ENCODE results near the gene UBE3C. TPM values are rescaled to one million over a fixed set of nuclear protein-coding genes. Genes with fewer than 3 reads are reported as not detected.

The UBE3C gene
- total and polyA plus RNA-seq, 9 of the 15 experiments (the other 6 are each of a cell fraction or from before 2014, with no cell fraction given): 9.6 to 91.7 (median 75.4) TPM

DNA sequence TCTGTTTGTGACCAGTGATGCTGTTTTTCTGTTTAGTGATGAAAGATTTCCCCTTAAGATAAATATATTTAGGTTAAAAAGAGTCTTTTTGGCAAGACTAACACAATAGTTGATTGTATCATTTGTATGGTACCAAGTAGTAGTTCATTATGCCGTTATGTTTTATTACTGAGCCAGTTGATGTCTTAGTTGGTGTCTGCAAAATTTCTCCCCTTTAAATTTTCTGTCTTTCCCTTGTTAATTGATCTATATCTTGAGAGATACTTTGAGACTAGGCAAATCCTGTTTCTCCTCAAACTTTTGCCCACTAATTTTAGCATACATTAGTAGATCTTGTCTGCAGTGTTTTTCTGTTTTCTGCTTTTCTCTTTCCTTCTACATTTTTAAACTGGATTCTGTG lies 21.7 kb downstream of the UBE3C start:
- intact Hi-C loops (cut with micrococcal nuclease) (no loop called here), in situ Hi-C loops (cut with MboI) (no loop called here)
- H4K20me1 ChIP-seq (replicated peaks; ENCODE audit: control insufficient read depth, insufficient read depth, low read length): no peaks in the 10 kb centered on the region; the same call in 1 of the 2 replicates
- H3K4me1 ChIP-seq (replicated peaks in 1 of 2; ENCODE audit: control insufficient read depth in 2 of 2, insufficient read depth in 2 of 2, low read length in 2 of 2): no peaks in the 10 kb centered on the region; a peak in 2 of 5 replicates
- 86% methylated on average over 1 of the region's 1 CpG for WGBS (ENCODE audit: insufficient coverage, low coverage, missing lambda C conversion rate)
- ChIA-PET POLR2A (interaction anchor here (1.0 kb wide), 1 partner anchor 15 kb away, joined by 3 read pairs; no protein-coding TSS in a partner anchor), CTCF (ENCODE audit: low intra/inter-chr PET ratio) (no interaction called here)
- H2AFZ ChIP-seq (ENCODE audit: low read depth, low read length): no peak overlapping the region
- H3K27me3 ChIP-seq (ENCODE audit: control insufficient read depth in 2 of 2, insufficient read depth in 2 of 2, low read length in 2 of 2): no peaks in the 10 kb centered on the region
- no peaks in the 10 kb centered on the region for H3K9me1 ChIP-seq (ENCODE audit: control insufficient read depth, insufficient read depth, low read length)
- no peak for FAIRE-seq
- H3K9me3 ChIP-seq (replicated peaks; ENCODE audit: control insufficient read depth, insufficient read depth, low read depth, low read length): no peaks in the 10 kb centered on the region
- no peak overlapping the region for H3K4me3 ChIP-seq
- H3K79me2 ChIP-seq (ENCODE audit: control insufficient read depth, insufficient read depth, low read length): peaks cover 97% of the 10 kb centered on the region
- no TSS peak for BruUV-seq (replicated peaks)
- H3K27ac ChIP-seq (ENCODE audit: extremely low read depth, low read depth, low read length): no peak overlapping the region
- no peak overlapping the region for H3K4me2 ChIP-seq (ENCODE audit: insufficient read depth, low read length)
- no peak overlapping the region for H3K9ac ChIP-seq (ENCODE audit: insufficient read depth in 1 of 2, low read depth in 2 of 2, low read length in 2 of 2)
- ATAC-seq: no peak
- no peak for DNase-seq (ENCODE audit: extremely low read depth in 1 of 4, low spot score in 3 of 4)
- H3K36me3 ChIP-seq (ENCODE audit: control insufficient read depth, insufficient read depth, low read length): peaks cover 57% of the 10 kb centered on the region
- TF ChIP-seq SLC30A9 (CRISPR knock-in tag; IDR thresholded peaks at IDR 0.05): no peak
- no peak for TF ChIP-seq ZNF668 (CRISPR knock-in tag; IDR thresholded peaks at IDR 0.05)
- TF ChIP-seq, protein P1, sequence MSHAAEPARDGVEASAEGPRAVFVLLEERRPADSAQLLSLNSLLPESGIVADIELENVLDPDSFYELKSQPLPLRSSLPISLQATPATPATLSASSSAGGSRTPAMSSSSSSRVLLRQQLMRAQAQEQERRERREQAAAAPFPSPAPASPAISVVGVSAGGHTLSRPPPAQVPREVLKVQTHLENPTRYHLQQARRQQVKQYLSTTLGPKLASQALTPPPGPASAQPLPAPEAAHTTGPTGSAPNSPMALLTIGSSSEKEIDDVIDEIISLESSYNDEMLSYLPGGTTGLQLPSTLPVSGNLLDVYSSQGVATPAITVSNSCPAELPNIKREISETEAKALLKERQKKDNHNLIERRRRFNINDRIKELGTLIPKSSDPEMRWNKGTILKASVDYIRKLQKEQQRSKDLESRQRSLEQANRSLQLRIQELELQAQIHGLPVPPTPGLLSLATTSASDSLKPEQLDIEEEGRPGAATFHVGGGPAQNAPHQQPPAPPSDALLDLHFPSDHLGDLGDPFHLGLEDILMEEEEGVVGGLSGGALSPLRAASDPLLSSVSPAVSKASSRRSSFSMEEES (CRISPR knock-in tag; IDR thresholded peaks at IDR 0.05): no peak
- no peak for TF ChIP-seq SIRT6 (IDR thresholded peaks at IDR 0.05; ENCODE audit: low read depth, low read length)
- TF ChIP-seq FUS (optimal IDR thresholded peaks at IDR 0.05; ENCODE audit: low read depth, low read length): no peak
- TF ChIP-seq ZNF75A (CRISPR knock-in tag; IDR thresholded peaks at IDR 0.05): no peak
- no peak for TF ChIP-seq CHD2 (IDR thresholded peaks at IDR 0.05; ENCODE audit: low read depth, low read length)
- TF ChIP-seq RBM15 (IDR thresholded peaks at IDR 0.05; ENCODE audit: insufficient read depth, low read length): no peak
- no peak for TF ChIP-seq NBN (IDR thresholded peaks at IDR 0.05; ENCODE audit: low read depth)
- no peak for TF ChIP-seq NUFIP1 (IDR thresholded peaks at IDR 0.05; ENCODE audit: partially characterized antibody)
- TF ChIP-seq LARP7 (IDR thresholded peaks at IDR 0.05): no peak
- no peak for TF ChIP-seq NCOA4 (IDR thresholded peaks at IDR 0.05; ENCODE audit: partially characterized antibody)
- no peak for TF ChIP-seq KDM5B (IDR thresholded peaks at IDR 0.05; ENCODE audit: insufficient replicate concordance, low read depth, low read length)
- TF ChIP-seq ZNF140 (CRISPR knock-in tag; IDR thresholded peaks at IDR 0.05): no peak
- TF ChIP-seq, protein P2, sequence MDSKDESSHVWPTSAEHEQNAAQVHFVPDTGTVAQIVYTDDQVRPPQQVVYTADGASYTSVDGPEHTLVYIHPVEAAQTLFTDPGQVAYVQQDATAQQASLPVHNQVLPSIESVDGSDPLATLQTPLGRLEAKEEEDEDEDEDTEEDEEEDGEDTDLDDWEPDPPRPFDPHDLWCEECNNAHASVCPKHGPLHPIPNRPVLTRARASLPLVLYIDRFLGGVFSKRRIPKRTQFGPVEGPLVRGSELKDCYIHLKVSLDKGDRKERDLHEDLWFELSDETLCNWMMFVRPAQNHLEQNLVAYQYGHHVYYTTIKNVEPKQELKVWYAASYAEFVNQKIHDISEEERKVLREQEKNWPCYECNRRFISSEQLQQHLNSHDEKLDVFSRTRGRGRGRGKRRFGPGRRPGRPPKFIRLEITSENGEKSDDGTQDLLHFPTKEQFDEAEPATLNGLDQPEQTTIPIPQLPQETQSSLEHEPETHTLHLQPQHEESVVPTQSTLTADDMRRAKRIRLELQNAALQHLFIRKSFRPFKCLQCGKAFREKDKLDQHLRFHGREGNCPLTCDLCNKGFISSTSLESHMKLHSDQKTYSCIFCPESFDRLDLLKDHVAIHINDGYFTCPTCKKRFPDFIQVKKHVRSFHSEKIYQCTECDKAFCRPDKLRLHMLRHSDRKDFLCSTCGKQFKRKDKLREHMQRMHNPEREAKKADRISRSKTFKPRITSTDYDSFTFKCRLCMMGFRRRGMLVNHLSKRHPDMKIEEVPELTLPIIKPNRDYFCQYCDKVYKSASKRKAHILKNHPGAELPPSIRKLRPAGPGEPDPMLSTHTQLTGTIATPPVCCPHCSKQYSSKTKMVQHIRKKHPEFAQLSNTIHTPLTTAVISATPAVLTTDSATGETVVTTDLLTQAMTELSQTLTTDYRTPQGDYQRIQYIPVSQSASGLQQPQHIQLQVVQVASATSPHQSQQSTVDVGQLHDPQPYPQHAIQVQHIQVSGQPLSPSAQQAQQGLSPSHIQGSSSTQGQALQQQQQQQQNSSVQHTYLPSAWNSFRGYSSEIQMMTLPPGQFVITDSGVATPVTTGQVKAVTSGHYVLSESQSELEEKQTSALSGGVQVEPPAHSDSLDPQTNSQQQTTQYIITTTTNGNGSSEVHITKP (IDR thresholded peaks at IDR 0.05; ENCODE audit: partially characterized antibody): no peak
- TF ChIP-seq, protein P3, sequence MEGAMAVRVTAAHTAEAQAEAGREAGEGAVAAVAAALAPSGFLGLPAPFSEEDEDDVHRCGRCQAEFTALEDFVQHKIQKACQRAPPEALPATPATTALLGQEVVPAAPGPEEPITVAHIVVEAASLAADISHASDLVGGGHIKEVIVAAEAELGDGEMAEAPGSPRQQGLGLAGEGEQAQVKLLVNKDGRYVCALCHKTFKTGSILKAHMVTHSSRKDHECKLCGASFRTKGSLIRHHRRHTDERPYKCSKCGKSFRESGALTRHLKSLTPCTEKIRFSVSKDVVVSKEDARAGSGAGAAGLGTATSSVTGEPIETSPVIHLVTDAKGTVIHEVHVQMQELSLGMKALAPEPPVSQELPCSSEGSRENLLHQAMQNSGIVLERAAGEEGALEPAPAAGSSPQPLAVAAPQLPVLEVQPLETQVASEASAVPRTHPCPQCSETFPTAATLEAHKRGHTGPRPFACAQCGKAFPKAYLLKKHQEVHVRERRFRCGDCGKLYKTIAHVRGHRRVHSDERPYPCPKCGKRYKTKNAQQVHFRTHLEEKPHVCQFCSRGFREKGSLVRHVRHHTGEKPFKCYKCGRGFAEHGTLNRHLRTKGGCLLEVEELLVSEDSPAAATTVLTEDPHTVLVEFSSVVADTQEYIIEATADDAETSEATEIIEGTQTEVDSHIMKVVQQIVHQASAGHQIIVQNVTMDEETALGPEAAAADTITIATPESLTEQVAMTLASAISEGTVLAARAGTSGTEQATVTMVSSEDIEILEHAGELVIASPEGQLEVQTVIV (CRISPR knock-in tag; IDR thresholded peaks at IDR 0.05; ENCODE audit: borderline replicate concordance): no peak
- no peak for TF ChIP-seq FOXJ2 (tag; IDR thresholded peaks at IDR 0.05)
- TF ChIP-seq MXI1 (IDR thresholded peaks at IDR 0.05; ENCODE audit: low read depth, low read length): no peak

Data from K562 (cell line).